GM21786 (cell line): ENCODE results near the gene CACFD1.

ENCODE experiments used
- ATAC-seq: cut with Tn5 transposase; IDR thresholded peaks from one replicate; pipeline ENCODE4 v1.9.1; 2021; ENCODE audit not compliant: unreplicated experiment

Gene CACFD1

DNA sequence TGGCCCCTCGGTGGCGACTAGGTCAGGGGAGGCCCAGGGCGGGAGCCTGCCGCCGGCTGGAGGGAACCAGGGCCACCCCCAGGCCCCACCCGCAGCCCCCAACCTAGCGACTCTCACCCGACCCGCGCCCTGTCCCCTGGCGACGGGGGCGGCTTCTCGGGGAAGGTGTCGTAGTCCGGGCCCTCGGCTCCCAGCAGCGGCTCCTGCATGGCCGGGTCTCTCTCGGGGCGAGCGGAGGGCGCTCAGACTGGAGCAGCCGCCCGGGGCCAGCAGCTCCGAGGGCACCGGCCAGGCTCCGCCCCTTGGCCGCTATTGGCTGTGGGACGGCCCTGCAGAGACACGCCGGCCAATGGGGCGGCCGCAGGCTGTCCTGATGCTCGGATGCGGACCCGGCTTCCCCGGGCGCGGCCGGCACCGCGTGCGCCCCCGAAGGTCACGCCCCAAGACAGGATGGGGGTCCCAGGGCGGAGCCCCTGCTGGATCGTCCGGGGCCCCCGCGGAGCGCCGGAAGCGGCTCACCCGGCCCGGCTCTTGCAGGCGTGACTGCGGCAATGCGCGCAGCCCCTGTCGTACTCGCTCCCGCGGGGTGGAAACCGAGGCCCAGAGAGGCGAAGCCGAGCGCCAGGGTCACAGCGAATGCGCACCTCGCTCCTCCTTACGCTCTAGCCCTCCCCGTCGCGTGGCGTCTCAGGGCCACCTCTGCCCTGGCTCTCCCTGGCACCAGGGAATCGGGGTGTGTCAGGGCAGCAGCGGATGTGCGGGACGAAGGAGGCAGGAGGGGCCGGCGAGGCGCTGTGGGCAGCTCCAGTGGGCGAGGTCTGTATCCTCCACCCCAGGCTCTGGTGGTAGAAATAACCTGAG is 19.3 kb downstream of the CACFD1 start, which contains the start of gene SLC2A6:
Gene SLC2A6 (minus strand): TSS at position 249 of the 861 bp plus-strand sequence. CDS start 40 bp downstream, at position 209.
- ATAC-seq = peak; percentile 82

DNA sequence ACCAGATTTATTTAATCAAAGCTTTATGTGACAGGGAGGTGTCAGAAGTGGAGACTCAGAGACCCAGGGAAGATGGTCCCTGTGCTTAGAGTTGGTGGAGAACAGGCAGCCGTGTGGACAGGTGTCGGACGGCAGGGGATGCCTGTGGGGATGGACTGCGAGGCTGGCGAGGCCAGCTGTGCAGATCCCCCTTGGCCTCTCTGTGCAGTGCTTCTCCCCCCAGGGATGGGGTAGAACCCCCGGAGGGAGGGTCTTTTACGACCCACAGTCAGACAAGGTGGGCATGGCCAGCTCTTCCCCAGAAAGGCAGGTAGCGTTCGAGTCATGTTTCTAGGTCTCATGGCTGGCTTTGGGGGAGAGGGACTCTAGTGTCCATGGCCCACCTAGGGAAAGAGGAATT is 23.8 kb downstream of the CACFD1 start:
- no peak for ATAC-seq

DNA sequence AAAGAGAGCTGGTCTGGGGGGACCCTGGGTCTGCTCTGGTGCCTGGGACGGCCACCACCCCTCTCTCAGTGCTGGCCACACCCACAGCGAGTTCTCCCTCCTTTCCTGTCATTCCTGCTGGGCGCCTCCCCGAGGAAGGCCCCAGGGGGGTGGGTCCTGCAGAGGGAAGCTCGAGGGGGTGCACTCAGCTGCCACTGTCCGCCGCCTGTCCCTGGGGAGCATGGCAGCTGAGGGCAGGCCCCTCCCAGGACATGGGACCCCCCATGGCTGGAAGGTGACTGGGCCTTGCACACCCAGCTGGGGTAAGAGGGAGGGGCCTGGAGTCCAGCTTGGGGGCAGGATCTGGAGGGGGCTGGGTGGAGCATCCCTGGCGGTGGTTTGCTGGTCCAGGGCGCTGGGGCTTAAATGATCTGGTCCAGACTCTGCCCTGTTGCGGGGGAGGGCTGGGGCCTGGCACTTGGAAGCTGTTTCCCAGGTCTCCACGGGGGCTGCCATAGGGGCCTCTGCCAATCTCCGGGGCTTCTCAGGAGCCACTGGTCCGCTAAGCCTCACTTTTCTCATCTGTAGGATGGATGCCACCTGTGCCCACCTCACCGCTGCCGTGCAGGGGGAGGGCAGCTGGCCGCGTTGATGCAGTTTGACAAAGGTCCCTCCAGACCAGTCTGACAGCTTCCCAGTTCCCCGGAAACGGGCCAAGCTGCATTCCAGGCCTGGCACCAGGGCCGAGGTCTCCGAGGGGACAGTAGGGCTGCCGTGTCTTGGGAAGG is 25.1 kb downstream of the CACFD1 start:
- ATAC-seq = no peak

DNA sequence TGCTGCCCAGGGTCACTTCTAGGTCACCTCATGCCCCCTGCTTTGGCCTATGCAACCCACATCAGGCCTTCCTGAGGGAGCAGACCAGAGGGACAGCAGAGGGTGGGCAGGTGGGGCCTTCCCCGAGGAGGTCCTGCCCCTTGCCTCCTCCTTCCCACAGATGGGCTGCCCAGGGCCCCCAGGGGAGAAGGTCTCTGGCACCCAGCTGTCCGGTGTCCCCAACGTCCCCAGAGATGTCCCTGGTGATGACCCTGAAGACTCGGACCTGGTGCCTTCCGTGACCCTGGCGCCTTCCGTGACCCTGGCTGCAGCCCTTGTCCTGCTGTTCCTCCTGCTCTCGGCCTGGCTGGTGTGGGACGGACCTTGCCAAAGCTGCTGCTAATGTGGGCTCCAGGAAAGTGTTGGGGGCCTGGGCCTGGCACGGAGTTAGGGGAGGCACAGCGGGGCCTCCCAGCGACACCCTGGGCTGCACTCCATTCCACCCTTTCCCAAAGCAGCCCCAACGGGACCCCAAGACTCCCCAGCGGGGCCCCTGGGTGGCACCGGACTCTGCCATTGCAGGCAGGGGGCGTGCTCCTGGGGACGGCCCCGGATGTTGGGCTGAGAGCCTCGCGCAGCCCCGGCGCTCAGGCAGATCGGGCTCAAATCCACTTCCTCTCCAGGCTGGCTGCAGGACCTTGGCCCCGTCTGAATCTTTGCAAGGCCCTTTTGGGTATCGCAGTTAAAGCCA is 25.9 kb downstream of the CACFD1 start:
- ATAC-seq = no peak

DNA sequence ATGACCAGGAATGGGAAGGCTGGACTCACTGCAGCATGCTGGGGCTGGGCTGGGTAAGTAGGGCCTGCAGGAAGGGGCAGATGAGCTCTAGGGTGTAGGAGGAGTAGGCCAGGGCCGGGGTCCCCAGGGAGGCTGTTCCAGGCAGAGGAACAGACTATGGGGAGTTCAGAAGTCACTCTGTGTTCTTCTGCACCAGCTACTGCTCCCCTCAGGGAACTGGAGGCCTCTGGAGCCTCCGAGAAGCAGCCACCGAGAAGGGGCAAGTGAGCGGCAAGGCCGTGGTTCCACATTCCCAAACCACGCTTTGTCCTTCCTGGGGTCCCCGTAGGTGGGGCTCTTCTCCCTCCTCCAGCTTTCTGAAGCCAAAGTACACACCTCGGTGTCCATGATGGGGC is 27.6 kb downstream of the CACFD1 start:
- ATAC-seq = no peak

DNA sequence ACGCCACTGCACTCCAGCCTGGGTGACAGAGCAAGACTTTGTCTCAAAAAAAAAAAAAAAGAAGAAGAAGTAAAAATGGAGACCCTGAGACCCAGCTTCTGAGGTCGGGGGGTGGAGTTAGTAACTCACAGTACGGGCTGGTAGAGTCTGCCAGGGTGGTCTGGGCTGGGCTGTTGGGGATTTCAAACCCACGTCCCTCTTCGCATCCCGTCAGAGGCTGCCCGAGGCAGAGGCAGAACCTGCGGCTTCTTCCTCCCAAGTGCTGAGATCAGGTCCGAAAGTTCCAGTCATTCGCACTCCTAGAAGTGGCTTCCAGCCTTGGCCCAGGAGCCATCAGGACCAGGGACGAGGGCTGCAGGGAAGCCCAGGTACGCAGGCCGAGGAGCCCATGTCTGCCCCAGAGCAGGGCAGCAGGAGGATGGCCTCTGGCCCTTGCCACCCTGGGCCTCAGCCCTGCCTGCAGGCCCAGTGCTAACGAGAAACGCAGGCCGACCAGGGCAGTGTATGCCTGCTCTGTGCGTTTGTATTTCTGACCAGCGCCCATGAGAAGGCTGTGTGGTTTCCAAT is 29.0 kb downstream of the CACFD1 start:
- ATAC-seq = no peak

DNA sequence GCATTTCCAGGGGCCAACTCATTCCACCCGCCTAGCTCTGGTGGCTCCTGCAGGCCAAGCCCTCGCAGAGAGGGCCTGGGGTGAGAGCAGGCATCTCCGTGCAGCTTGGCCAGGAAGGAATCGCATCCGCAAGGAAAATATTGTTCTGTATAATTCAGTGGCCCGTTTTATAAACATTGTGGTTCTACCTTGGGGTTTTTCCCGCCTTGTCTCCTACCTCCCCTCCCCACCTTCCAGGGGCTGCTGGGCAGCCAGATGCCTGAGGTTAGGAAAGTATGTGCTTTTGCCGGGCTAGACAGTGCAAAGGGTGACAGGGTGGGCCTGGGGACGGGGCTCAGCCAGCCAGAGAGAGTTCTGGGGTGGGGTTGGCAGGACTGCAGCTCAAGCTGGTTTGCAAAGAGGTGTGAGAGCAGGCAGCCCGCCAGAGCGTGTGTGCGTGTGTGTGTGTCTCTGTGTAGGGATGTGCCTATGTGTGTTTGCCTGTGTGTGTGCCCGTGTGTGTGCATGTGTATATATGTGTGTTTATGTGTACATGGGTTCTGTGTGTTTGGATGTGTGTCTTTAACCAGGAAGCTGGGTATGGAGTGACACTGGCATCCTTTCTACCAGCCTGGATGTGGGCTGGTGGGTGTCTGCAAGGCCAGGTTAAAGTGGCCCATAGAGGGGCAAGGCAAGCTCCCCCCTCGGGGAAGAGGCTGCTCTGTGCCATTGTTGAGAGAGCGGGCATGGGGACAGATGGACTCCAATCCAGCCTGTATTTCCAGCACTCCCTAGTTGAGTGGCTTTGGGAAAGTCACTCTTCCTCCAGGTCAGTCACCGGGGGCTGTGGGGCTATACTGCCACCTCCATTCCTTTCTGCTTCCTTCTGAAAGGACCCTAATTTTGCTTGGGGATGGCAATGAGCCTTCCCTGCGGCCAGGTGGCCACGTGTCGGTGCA is 29.7 kb downstream of the CACFD1 start:
- no peak for ATAC-seq

DNA sequence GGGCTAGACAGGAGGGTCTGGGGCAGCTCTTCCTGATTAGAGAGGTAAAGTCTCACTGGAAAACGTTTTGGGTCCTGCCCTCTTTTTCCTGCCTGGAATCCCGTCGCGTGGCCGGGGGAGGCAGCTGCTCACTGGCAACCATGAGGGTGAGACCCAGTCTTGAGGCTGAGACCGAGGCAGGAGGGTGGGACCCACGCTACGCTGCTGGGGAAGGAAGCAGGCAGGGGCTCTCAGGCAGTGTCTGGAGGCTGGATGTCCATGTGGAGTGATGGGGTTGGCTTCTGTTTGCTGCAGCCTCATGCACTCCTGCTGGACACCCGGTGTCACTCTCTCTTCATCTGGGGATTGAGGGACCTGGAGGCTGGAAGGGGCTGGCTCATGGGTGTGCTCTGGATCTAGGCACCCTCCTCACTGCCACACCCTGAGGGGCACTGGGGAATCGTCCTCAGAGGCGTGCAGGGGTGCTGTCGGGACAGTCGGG is 30.5 kb downstream of the CACFD1 start:
- ATAC-seq = no peak

DNA sequence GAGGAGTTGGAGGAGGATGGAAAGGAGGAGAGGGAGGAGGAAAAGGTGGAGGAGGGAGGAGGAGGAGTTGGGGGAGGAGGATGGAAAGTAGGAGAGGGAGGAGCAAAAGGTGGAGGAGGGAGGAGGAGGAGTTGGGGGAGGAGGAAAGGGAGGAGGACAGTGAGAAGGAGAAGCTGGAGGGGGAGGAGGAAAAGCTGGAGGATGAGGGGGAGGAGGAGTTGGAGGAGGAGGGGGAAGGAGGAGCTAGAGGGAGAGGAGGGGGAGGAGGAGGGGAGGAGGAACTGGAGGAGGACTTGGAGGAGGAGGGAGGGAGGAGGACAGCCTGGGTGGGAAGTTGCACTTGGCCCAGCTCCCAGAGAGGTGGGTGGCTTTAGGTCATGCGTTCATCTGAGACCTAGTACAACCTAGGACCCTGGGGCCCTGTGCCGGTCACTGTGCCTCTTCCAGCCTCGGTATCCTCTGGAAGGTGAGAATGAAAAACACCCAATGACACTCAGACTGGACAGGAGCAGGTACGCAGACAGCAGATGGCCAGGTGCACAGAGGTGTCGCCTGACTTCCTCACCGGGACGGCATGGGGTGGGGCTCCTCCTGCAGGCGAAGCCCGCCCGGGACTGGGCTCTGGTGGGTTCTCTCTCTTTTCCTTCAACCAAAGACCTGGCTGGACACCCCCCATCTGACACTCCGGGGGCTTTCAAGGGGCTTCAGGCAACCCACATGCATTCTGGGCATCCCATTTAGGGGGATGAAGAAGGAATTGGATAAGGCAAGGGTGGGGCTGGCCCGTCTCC is 31.3 kb downstream of the CACFD1 start:
- no peak for ATAC-seq

DNA sequence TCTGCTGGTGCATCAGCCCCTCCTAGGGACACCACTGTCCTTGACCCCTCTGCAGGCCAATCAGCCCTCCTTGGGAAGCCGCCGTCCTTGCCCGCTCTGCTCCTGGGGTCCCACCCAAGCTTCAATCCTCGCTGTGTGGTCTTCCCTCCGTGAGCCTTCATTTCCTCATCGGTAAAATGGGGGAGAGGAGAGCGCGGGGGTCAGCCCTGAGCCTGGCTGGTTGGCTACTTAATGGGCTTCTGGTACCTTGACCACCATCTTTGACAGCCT is 31.8 kb downstream of the CACFD1 start:
- no peak for ATAC-seq

DNA sequence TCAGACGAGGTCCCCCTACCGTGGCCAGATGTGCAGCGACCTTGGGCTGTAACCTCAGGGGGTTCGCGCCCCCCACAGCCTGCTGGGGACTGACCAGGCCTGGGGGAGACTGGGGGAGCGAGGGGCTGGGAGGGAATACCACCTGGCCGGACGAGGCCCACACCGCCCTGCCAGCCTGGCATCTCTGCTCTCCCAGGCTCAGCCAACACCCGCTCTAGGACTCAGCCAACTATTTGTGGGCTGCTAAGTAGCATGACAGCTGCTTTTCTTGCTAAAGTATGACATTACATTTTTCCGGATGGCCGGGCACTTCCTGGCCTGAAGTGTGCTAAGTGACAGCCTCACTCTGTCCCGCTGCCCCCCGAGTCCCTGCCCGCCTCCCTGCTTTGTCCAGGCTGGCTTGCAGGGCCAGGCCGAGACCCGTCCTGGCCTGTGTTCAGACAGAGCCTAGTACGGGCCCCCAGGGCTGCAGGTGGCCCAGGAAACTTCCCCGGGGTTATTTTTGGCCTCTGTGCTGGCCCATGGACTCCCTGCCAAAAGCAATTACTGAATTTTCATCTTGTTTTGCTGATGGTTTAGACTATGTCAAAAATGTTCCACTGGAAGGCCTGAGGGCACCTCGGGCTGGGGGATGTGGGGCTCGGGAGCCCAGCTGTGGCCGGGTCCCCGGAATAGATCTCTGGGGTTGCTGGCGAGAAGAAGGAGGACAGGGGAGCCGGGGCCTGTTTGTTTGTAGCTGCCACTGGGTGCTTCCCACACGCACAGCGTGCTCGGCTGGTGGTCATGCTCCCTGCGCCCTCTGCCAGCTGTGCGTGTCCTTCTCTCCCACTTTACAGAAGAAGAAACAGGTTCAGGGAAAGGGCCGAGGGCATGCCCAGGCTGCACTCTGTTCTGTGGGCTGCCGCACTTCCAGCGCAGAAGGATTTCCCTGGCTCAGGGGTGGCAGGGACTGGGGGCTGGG is 32.6 kb downstream of the CACFD1 start:
- no peak for ATAC-seq

DNA sequence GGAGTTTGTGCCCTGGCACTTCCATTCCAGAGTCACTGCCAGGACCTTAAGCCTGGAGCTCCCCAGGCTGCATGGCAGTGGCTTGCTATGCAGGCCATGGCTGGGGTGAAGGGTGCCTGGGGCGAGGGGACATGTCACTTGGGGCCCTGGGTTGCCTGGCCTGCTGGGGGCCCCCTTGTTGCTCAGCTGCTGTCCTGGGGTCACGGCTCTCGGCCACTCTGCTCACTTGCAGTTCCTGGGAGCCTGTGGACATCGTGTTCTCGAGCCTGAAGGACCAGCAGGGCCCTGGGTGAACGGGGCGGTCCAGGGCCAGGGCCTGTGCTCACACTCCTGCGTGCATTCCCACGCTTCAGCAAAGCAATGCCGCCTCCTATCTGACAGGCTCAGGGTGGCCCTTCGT is 33.6 kb downstream of the CACFD1 start:
- ATAC-seq = no peak

DNA sequence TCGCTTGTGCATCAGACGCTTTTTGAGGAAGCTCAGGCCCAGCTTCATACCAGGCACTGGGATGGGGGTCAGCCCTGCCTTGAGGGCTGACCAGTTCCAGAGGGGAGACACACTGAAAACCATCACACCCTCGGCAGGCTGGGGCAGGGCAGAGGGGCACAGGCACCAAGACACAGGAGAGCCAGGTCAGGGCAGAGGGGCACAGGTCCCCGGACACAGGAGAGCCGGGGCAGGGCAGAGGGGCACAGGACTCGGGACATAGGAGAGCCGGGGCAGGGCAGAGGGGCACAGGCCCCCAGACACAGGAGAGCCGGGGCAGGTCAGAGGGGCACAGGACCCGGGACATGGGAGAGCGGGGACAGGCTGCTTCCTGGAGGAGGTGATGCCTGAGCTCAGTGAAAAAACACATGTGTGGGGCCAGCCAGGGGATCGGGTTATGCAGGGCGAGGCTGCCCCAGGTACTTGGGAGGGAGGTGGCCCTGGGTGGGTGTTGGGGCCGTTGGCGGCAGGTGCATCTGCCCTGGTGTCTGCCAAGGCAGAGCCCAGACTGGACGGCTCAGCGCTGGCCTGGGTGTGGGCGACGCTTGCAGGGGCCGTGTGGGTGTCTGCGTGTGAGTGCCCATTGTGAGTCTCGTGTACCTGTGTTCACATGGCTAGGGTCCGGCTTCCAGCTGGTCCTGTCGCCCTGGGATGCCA is 34.2 kb downstream of the CACFD1 start:
- ATAC-seq = no peak

DNA sequence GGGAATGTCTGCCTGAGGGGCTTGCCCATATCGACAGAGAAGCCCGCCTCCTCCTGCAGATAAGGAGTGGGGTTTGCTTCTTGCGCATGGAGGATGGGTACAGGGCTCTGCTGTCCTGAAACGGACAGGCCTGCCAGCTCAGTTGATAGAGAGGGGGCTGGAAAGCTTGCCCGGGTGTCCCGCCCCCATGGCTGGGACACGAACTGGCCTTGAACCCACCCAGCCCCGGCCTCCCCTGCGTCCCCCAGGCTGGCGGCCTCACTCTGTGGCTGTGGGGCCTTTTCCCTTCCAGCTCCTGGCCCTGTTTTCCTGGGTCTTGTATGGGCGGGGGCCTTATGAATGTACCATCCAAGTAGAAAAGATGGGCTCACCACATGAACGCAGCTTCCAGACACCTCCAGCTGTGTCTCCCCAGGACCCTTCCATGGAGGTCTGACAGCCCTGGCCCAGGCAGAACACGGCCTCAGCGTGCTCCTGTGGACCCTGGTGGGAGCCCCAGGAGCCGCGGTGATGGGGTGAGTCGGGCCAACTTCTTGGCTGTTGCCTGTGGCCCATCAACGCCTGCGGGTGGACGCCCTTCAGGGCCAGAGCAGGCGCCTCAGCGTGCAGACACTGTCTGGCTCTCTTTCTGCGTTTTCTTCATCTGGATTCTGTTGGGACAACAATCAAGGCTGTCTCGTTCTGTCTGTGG is 35.0 kb downstream of the CACFD1 start:
- no peak for ATAC-seq

DNA sequence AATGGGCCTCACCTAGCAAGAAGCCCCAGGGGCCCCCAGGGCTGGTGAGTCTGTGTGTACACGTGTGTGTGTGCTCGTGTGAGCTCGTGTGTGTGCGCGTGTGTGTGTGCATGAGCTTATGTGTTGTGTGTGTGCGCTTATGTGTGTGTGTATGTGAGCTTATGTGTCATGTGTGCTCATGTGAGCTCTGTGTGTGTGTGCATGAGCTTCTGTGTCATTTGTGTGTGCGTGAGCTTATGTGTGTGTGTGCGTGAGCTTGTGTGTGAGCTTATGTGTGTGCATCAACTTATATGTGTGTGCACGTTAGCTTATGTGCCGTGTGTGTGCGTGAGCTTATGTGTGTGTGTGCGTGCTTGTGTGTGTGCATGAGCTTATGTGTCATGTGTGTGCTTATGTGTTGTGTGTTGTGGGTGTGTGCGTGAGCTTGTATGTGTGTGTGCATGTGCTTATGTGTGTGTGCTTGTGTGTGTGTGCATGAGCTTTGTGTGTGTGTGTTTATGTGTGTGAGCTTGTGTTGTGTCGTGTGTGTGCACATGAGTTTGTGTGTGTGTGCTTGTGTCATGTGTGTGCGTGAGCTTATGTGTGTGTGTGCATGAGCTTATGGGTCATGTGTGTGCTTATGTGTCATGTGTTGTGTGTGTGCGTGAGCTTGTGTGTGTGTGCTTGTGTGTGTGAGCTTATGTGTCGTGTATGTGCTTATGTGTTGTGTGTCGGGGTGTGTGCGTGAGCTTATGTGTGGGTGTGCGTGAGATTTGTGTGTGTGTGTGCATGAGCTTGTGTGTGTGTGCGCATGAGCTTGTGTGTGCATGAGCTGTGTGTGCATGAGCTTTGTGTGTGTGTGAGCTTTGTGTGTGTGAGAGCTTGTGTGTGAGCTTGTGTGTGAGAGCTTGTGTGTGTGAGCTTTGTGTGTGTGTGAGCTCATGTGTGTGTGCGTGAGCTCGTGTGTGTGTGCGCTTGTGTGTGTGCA is 35.8 kb downstream of the CACFD1 start:
- ATAC-seq = no peak
